GM12872 (cell line): Measurements from ENCODE around the gene EDIL3.

Source experiments
- CTCF ChIP-seq: IDR thresholded peaks from 3 replicates; pipeline ENCODE4 v1.5.1; 2011; ENCODE audit warnings: low read depth, mild to moderate bottlenecking, low read length, moderate library complexity; ENCODE audit not compliant: insufficient read depth

Gene EDIL3

GRCh38 chr5:84362061-84362720 lies 22.5 kb downstream of the EDIL3 start:
- no peak for TF ChIP-seq CTCF

GRCh38 chr5:84361572-84361971 lies 23.1 kb downstream of the EDIL3 start:
- no peak for TF ChIP-seq CTCF

DNA sequence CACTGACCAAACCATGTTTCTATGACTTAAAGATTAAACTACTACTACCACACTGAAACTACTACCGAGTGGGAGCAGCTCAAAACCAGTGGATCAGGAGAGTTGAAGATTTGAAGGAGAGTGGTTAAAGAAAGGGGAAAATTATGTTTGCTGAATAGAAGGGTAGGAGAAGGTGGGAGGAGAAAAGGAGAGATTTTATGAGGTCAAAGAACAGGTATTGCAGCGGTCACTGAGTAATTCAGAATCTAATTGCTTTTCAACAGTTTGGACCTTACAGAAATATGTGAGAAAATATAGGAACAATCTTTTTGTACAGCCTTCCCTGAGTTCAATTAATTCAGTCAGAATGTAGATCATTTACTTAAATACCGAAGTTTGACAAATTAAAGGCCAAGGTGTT lies 24.6 kb downstream of the EDIL3 start:
- no peak for TF ChIP-seq CTCF

DNA sequence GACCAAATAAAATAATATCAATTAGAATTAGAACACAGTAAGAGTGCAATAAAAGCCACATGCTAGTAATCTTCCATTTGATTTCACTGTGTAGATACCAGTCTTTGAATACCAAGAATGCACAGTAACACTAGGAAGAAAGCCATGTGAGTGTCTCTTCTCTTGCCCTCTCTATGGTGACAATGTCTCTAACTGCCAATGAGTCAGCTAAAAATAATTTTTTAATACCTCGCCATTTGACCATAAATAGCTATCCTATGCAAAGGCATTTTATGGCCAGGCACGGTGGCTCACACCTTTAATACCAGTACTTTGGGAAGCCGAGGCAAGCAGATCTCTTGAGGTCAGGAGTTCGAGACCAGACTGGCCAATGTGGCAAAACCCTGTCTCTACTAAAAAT lies 30.6 kb downstream of the EDIL3 start:
- TF ChIP-seq CTCF, result no peak

DNA sequence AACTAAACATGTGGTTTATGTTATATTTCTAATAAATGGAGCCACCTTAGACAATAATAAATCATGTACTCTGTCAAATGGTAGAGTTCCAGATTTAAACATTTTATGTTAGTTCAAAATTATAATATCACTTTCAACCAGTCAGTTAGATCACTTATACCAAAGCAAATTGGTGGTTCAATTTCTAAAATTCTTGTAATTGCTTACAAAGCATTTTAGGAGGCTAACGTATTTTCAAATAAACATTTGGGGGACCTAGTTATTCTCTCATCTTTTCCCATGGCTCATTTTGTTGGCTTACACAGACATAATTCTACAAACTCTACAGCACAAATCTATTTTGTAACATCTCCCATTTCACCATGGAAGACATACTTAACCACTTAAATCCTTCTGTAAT lies 39.9 kb downstream of the EDIL3 start:
- TF ChIP-seq CTCF, result no peak

DNA sequence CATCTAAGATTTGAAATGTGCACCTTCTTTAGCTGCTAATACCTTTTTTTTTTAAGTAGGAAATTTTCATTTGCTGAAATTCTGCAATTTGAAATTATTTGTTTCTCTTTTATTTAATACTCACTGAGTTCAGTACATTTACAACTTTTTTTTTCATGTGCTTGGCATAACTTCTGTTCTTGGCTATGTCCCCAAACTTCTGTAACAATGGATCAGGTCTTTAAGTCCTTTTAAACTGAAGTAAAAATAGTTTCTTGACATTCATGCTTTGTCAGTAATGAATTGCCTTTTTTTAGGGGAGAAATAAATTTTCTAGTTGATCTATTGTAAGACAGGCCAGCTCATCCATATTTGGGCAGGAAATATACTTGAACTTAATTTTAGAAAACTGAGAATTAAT lies 41.5 kb downstream of the EDIL3 start:
- no peak for TF ChIP-seq CTCF

GRCh38 chr5:84332106-84332505 lies 52.6 kb downstream of the EDIL3 start:
- TF ChIP-seq CTCF, result no peak
